Chondrocyte (in vitro differentiated cells): ENCODE measurements around the gene SLIT1. TPM values are rescaled to one million over a fixed set of nuclear protein-coding genes. Genes with fewer than 3 reads are reported as not detected.

ENCODE experiments used
- DNase-seq: peaks from one replicate; pipeline ENCODE4 v3.0.0; 2021; ENCODE audit warnings: mixed read lengths, low spot score
- H3K27ac Mint-ChIP-seq: one replicate; pipeline ENCODE4 v1.8.0; 2021; ENCODE audit warnings: mild to moderate bottlenecking, moderate library complexity, mixed read lengths; ENCODE audit not compliant: unreplicated experiment
- H3K27me3 Mint-ChIP-seq: 2 replicates; pipeline ENCODE4 v1.8.0; 2021; ENCODE audit warnings: low read depth, mixed read lengths
- H3K36me3 Mint-ChIP-seq: 2 replicates; pipeline ENCODE4 v1.8.0; 2021; ENCODE audit warnings: low read depth, mixed read lengths
- H3K4me1 Mint-ChIP-seq: 2 replicates; pipeline ENCODE4 v1.8.0; 2021; ENCODE audit warnings: low read depth, mild to moderate bottlenecking, mixed read lengths
- H3K4me3 Mint-ChIP-seq: one replicate; pipeline ENCODE4 v1.8.0; 2021; ENCODE audit warnings: mild to moderate bottlenecking, moderate library complexity, mixed read lengths; ENCODE audit not compliant: unreplicated experiment
- H3K9me3 Mint-ChIP-seq: 2 replicates; pipeline ENCODE4 v1.8.0; 2021; ENCODE audit warnings: low read depth, mixed read lengths
- CTCF ChIP-seq: fragments of 200-600 bp; sonication (generic); IDR thresholded peaks from 2 replicates; pipeline ENCODE4 v1.5.0; 2021; ENCODE audit warnings: antibody characterized with exemption, mild to moderate bottlenecking, moderate library complexity
- total RNA-seq: library from RNA; stranded (reverse); gene quantifications from 3 replicates; pipeline ENCODE4 v1.2.1, GENCODE V29; 2021

The SLIT1 gene
- total RNA-seq, 1 donor from 2014 or later = not detected

DNA sequence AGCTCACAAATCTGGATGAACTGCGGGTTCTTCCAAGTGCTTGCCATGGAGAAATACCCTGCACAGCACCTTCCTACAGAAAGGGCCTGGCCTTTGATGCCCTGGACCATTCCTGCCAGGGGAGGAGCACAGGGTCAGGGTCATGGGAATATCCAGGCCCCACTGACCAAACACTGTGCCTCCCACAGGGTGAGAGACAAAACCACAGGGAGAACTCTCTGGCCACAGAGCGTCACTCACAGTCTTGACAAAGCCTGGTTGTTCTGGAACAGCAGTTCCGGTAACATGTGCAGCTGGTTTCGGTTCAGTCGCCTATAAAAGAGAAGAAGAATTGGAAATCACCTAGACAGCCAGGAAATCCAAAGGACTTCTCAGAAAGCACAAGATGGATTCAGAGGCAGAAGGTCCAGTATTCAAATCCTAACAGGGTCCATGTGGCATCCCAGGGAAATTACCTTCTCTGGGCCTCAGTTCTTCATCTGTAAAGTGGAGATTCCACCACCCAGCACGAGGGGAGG, 28.1 kb downstream of the SLIT1 start:
- no peak for TF ChIP-seq CTCF
- no peak for DNase-seq
- Mint-ChIP-seq H3K27ac (no peak overlapping the region), H3K4me1 (no peaks in the 10 kb centered on the region), H3K4me3 (no peak overlapping the region), H3K36me3 (no peaks in the 10 kb centered on the region), H3K27me3 (peaks cover 14% of the 10 kb centered on the region), H3K9me3 (no peaks in the 10 kb centered on the region)

GRCh38 chr10:97154781-97155180, 31.0 kb downstream of the SLIT1 start:
- no peak overlapping the region for H3K27ac Mint-ChIP-seq
- H3K36me3 Mint-ChIP-seq = no peaks in the 10 kb centered on the region
- H3K4me1 Mint-ChIP-seq = peaks cover 4% of the 10 kb centered on the region
- TF ChIP-seq CTCF = no peak
- no peak for DNase-seq
- H3K4me3 Mint-ChIP-seq = no peak overlapping the region
- peaks cover 14% of the 10 kb centered on the region for H3K27me3 Mint-ChIP-seq
- H3K9me3 Mint-ChIP-seq = no peaks in the 10 kb centered on the region

- Mint-ChIP-seq H3K36me3 (no peaks in the 10 kb centered on the region), H3K4me3 (no peak overlapping the region), H3K27ac (no peak overlapping the region), H3K4me1 (peaks cover 4% of the 10 kb centered on the region), H3K27me3 (peaks cover 16% of the 10 kb centered on the region), H3K9me3 (no peaks in the 10 kb centered on the region)
- DNase-seq = no peak
- TF ChIP-seq CTCF = no peak
Measured at GRCh38 chr10:97154162-97154561, 31.6 kb downstream of the SLIT1 start.

DNA sequence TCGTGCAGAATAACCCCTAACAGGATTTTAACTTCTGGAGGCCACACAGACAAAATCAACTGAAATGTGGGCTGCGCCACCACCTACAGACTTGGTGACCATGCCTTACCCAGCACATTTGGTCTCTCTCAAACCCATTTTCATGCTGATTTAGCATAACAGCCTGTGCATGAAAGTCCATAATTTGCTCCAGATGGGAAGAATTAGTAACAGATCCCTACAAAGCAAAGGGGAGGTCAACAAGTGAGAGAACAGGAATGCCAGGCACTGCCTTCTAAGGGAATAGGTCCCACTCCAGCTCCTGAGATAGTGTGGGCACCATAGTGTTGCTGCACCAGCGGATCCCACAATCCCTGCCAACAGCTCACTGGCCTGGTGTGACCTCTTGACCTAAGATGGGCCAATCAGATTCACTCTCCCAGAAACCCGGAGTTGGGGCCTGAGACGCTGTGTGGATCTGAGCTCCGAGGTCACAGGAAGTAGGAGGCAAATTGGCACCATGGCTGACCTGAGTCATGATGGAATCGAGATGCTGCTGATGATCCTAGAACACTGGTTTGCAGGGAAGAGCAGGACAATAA, 32.4 kb downstream of the SLIT1 start:
- Mint-ChIP-seq H3K27me3 (peaks cover 18% of the 10 kb centered on the region), H3K4me1 (peaks cover 4% of the 10 kb centered on the region), H3K4me3 (no peak overlapping the region), H3K27ac (no peak overlapping the region), H3K36me3 (no peaks in the 10 kb centered on the region), H3K9me3 (no peaks in the 10 kb centered on the region)
- TF ChIP-seq CTCF = no peak
- no peak for DNase-seq

GRCh38 chr10:97151307-97151914, 34.3 kb downstream of the SLIT1 start:
- no peak for TF ChIP-seq CTCF
- DNase-seq = no peak
- Mint-ChIP-seq H3K9me3 (no peaks in the 10 kb centered on the region), H3K27me3 (peaks cover 33% of the 10 kb centered on the region), H3K4me3 (no peak overlapping the region), H3K4me1 (peaks cover 4% of the 10 kb centered on the region), H3K27ac (no peak overlapping the region), H3K36me3 (no peaks in the 10 kb centered on the region)
